ENCODE data around the gene HDGFL3.
"Not testable (repeated sequence)": the region's sequence is repeated elsewhere in the genome, so short reads cannot be mapped to it uniquely, and the experiment has no call there.

Gene HDGFL3

DNA sequence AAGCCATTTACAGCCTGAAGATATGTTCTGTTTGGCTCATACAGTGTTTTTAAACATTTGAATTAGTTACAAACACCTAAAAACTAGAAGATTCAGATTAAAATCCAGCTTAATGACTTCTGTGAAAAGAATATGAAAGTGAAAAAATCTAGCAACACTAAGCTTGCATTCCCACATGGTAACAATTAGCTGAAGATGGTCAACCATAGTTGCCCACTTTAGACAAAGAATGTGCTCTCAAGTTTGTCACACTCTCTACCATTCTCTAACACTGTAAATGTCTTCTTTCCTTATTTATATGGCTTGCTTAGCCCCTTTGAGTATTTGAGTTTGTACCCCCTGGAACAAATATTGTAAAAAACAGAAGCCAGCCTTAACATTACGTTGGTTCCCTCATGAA is 32.7 kb downstream of the HDGFL3 start:
- no peaks in the 10 kb centered on the region for H3K27me3 ChIP-seq (ENCODE audit: control insufficient read depth, low read length)
- H3K9me3 ChIP-seq (ENCODE audit: control insufficient read depth, insufficient read depth, low read length), result no peaks in the 10 kb centered on the region
- H3K4me3 ChIP-seq (ENCODE audit: low read length), result no peak overlapping the region
- H3F3A ChIP-seq (ENCODE audit: control insufficient read depth, insufficient read depth), result no peaks in the 10 kb centered on the region
- H3K27ac ChIP-seq (ENCODE audit: low read depth, low read length), result no peak overlapping the region
- H3K4me2 ChIP-seq (ENCODE audit: low read length), result no peak overlapping the region
- no peaks in the 10 kb centered on the region for H4K20me1 ChIP-seq (ENCODE audit: control insufficient read depth, insufficient read depth, low read depth, low read length)
- no peaks in the 10 kb centered on the region for H3K9me2 ChIP-seq (replicated peaks; ENCODE audit: control insufficient read depth, low read length)
- no peaks in the 10 kb centered on the region for H3K36me3 ChIP-seq (ENCODE audit: control insufficient read depth, low read length)
- H3K4me1 ChIP-seq (ENCODE audit: control insufficient read depth, low read length), result no peaks in the 10 kb centered on the region
- no peak for TF ChIP-seq EZH2phosphoT487 (IDR thresholded peaks at IDR 0.05; ENCODE audit: borderline replicate concordance, low read length)
- TF ChIP-seq, protein P1, sequence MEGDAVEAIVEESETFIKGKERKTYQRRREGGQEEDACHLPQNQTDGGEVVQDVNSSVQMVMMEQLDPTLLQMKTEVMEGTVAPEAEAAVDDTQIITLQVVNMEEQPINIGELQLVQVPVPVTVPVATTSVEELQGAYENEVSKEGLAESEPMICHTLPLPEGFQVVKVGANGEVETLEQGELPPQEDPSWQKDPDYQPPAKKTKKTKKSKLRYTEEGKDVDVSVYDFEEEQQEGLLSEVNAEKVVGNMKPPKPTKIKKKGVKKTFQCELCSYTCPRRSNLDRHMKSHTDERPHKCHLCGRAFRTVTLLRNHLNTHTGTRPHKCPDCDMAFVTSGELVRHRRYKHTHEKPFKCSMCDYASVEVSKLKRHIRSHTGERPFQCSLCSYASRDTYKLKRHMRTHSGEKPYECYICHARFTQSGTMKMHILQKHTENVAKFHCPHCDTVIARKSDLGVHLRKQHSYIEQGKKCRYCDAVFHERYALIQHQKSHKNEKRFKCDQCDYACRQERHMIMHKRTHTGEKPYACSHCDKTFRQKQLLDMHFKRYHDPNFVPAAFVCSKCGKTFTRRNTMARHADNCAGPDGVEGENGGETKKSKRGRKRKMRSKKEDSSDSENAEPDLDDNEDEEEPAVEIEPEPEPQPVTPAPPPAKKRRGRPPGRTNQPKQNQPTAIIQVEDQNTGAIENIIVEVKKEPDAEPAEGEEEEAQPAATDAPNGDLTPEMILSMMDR (IDR thresholded peaks at IDR 0.05; ENCODE audit: low read depth, low read length, poor library complexity, severe bottlenecking), result no peak
- H3K79me2 ChIP-seq (ENCODE audit: control insufficient read depth, low read length), result no peaks in the 10 kb centered on the region

DNA sequence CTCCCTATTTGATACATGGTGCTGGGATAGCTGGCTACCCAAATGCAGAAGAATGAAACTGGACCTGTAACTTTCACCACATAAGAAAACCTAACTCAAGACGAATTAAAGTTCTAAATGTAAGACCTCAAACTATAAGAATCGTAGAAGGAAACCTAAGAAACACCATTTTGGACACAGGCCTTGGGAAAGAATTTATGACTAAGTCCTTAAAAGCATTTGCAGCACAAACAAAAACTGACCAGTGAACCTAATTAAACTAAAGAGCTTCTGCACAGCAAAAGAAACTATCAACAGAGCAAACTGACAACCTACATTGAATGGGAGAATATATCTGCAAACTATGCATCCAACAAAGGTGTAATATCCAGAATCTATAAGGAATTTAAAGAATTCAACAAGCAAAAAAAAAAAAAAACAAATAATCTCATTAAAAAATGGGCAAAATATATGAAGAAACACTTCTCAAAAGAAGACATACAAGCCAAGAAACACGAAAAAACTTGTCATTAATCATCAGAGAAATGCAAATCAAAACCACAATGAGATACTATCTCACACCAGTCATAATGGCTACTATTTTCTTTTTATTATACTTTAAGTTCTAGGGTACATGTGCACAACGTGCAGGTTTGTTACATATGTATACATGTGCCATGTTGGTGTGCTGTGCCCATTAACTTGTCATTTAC is 37.0 kb downstream of the HDGFL3 start:
- no peaks in the 10 kb centered on the region for H3K9me3 ChIP-seq (ENCODE audit: control insufficient read depth, insufficient read depth, low read length)
- H3K4me2 ChIP-seq (ENCODE audit: low read length), result no peak overlapping the region
- no peaks in the 10 kb centered on the region for H3K4me1 ChIP-seq (ENCODE audit: control insufficient read depth, low read length)
- TF ChIP-seq EZH2phosphoT487 (IDR thresholded peaks at IDR 0.05; ENCODE audit: borderline replicate concordance, low read length), result no peak
- TF ChIP-seq, protein P1 (IDR thresholded peaks at IDR 0.05; ENCODE audit: low read depth, low read length, poor library complexity, severe bottlenecking), result no peak
- H3K27ac ChIP-seq (ENCODE audit: low read depth, low read length), result no peak overlapping the region
- no peaks in the 10 kb centered on the region for H3K27me3 ChIP-seq (ENCODE audit: control insufficient read depth, low read length)
- H3F3A ChIP-seq (ENCODE audit: control insufficient read depth, insufficient read depth), result no peaks in the 10 kb centered on the region
- no peak overlapping the region for H3K4me3 ChIP-seq (ENCODE audit: low read length)
- H4K20me1 ChIP-seq (ENCODE audit: control insufficient read depth, insufficient read depth, low read depth, low read length), result no peaks in the 10 kb centered on the region
- H3K36me3 ChIP-seq (ENCODE audit: control insufficient read depth, low read length), result no peaks in the 10 kb centered on the region
- no peaks in the 10 kb centered on the region for H3K9me2 ChIP-seq (replicated peaks; ENCODE audit: control insufficient read depth, low read length)
- no peaks in the 10 kb centered on the region for H3K79me2 ChIP-seq (ENCODE audit: control insufficient read depth, low read length)

DNA sequence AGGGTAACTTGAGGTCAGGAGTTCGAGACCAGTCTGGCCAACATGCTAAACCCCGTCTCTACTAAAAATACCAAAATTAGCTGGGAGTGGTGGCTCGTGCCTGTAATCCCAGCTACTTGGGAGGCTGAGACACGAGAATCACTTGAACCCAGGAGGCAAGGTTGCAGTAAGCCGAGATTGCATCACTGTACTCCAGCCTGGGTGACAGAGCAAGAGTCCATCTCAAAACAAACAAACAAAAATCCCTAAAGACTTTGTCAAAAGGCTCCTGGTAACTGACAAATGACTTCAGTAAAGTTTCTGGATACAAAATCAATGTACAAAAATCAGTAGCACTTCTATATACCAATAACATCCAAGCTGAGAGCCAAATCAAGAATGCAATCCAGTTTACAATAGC is 38.0 kb downstream of the HDGFL3 start:
- H3K4me1 ChIP-seq (ENCODE audit: control insufficient read depth, low read length); H3K27ac ChIP-seq (ENCODE audit: low read depth, low read length); H3K36me3 ChIP-seq (ENCODE audit: control insufficient read depth, low read length); H3K4me2 ChIP-seq (ENCODE audit: low read length); H3K9me2 ChIP-seq (replicated peaks; ENCODE audit: control insufficient read depth, low read length); H3K79me2 ChIP-seq (ENCODE audit: control insufficient read depth, low read length); H3K27me3 ChIP-seq (ENCODE audit: control insufficient read depth, low read length); H3F3A ChIP-seq (ENCODE audit: control insufficient read depth, insufficient read depth); H3K9me3 ChIP-seq (ENCODE audit: control insufficient read depth, insufficient read depth, low read length); H4K20me1 ChIP-seq (ENCODE audit: control insufficient read depth, insufficient read depth, low read depth, low read length); H3K4me3 ChIP-seq (ENCODE audit: low read length): not testable (repeated sequence)

DNA sequence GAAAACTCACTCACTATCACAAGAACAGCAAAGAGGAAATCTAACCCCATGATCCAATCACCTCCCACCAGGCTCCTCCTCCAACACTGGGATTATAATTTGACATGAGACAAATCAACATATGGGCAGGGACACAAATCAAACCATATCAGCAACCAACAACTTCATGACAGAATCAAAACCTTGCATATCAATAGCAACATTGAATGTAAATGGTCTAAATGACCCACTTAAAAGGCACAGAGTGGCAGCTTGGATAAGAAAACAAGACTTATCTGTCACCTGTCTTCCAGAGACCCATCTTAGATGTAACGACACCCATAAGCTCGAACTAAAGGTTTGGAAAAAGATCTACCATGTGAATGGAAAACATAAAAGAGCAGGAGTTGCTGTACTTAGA is 40.8 kb downstream of the HDGFL3 start:
- H3K4me1 ChIP-seq (ENCODE audit: control insufficient read depth, low read length), result no peaks in the 10 kb centered on the region
- no peaks in the 10 kb centered on the region for H3K9me2 ChIP-seq (replicated peaks; ENCODE audit: control insufficient read depth, low read length)
- no peaks in the 10 kb centered on the region for H3K27me3 ChIP-seq (ENCODE audit: control insufficient read depth, low read length)
- TF ChIP-seq EZH2phosphoT487 (IDR thresholded peaks at IDR 0.05; ENCODE audit: borderline replicate concordance, low read length), result no peak
- TF ChIP-seq, protein P1 (IDR thresholded peaks at IDR 0.05; ENCODE audit: low read depth, low read length, poor library complexity, severe bottlenecking), result no peak
- H4K20me1 ChIP-seq (ENCODE audit: control insufficient read depth, insufficient read depth, low read depth, low read length), result no peaks in the 10 kb centered on the region
- no peaks in the 10 kb centered on the region for H3F3A ChIP-seq (ENCODE audit: control insufficient read depth, insufficient read depth)
- no peak overlapping the region for H3K4me3 ChIP-seq (ENCODE audit: low read length)
- no peak overlapping the region for H3K4me2 ChIP-seq (ENCODE audit: low read length)
- no peaks in the 10 kb centered on the region for H3K79me2 ChIP-seq (ENCODE audit: control insufficient read depth, low read length)
- H3K36me3 ChIP-seq (ENCODE audit: control insufficient read depth, low read length), result no peaks in the 10 kb centered on the region
- no peaks in the 10 kb centered on the region for H3K9me3 ChIP-seq (ENCODE audit: control insufficient read depth, insufficient read depth, low read length)
- H3K27ac ChIP-seq (ENCODE audit: low read depth, low read length), result no peak overlapping the region

Measured in DOHH2 (cell line).